COLO829 (cell line): Measurements from ENCODE around the gene ADORA1.

Experiments
- DNase-seq: peaks from one replicate; pipeline ENCODE4 v3.0.0; 2012; ENCODE audit warnings: low spot score

Gene ADORA1

DNA sequence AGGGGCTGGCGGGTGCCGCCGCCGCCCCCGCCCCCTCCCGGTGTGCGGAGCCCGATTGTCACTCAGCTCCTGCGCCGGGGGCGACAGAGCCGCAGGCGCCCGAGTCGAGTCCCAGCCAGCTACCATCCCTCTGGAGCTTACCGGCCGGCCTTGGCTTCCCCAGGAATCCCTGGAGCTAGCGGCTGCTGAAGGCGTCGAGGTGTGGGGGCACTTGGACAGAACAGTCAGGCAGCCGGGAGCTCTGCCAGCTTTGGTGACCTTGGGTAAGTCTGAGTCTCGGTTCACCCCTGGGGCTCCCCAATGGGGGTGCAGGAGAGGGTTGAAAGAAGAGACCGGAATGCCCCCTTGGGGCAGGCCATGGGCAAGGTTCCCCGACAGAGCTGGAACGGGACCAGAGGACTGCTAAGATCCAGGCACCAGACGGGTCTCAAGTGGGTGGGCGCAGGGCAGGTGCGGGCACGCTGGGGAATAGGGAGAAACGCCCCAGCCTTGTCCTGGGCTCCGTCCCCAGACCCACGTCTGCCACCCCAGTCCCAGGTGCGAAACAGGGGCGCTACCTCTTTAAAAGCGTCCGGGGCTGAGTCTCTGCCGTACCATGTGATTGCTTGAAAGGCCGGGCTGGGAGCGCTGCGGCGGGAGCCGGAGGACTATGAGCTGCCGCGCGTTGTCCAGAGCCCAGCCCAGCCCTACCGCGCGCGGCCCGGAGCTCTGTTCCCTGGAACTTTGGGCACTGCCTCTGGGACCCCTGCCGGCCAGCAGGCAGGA lies at the start of gene ADORA1:
Gene ADORA1, plus strand, starts transcription at position 61 of the 765 bp plus-strand sequence. CDS start 1,116 bp downstream, outside the sequence.
- DNase-seq, result no peak

DNA sequence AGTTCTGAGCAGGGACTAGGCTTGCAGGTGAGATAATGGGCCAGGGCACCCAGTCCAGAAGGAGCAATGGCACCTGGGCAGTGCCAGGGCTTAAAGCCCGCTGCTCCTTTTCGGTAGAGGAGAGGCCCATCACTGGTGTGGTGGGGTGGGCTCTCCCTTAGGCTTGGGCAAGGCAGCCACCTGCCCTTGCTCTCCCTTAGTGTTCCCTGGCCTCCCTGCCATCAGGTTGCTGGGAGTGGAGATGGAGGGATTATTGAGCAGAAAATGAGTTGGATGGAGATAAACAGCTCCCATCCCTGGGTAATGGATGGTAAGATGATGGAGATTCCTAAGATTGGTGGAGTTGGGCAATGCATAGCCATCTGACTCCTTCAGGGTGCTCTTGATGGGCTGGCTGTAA lies 49.6 kb upstream of the ADORA1 start:
- DNase-seq, result no peak

DNA sequence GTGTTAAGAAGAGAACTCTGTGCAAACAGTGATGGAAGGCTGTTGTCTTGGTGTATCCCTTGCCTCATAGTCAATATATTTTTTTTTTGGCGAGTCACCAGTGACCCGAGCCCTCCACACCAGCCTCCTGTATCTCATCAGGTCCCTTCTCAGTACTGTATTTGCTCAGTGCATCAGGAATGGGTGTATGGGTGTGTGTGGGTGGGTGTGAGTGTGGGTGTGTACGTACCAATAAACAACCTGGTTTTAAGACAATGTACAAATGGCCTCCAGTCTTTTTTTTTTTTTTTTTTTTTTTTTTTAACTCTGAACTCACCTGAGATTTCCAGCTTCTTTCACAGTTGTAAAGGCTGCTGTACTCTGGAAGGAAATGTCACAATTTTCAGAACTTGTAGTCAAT lies 49.0 kb upstream of the ADORA1 start:
- no peak for DNase-seq

DNA sequence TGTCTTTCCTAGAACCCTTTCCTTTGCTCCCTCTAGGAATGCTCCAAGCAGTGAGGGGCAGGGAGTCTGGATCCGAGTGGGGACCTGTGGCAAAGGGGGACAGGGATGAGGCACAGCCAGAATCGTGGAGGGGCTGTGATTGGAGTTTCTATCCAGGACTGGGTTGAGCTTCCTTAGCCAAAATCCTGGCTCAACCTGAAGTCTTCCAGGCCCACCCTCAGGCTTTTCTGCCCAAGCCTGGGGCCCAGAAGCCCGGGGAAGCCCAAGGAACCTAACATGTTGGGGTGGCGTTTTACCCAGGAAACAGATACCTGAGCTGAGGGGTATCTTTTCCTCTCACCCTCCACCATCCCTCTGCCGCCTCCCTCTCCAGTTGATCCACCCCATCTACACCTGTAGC lies 47.1 kb upstream of the ADORA1 start:
- DNase-seq, result no peak

DNA sequence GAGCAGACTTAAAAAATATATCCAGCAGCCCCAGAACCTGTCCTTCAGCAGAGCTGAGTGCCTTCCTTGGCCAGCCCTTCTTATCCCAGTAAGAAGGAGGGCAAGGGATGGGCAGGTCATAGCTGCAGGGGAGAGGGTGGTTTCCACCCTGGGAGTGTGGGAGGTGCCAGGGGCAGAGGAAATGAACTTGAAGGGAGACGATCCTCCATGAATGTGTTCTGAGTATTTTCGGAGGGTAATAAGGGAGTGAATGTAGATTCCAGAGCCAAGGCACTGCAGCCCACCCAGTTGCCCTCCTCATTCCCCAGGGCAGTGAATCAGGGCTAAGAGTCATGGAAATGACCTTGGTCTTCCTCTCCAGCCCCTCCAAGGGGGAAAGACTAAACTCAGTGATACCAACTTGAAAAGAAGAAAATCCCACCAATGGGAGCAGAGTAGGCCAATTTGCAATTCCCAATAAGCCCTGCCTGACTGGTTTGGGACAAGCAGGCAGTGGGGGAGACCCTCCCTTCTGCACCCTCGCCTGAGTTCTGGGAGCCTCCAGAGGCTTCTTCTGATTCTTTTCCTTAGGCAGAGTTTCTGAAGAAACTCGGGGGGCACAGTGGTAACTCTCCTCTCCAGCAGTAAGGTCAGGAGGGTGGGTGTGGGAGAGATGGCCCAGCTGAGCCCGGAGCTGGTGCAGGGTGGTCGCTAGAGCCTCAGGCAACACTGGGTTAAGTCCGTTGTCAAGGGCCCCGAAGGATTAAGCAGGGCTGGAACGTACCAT lies 45.9 kb upstream of the ADORA1 start:
- no peak for DNase-seq

DNA sequence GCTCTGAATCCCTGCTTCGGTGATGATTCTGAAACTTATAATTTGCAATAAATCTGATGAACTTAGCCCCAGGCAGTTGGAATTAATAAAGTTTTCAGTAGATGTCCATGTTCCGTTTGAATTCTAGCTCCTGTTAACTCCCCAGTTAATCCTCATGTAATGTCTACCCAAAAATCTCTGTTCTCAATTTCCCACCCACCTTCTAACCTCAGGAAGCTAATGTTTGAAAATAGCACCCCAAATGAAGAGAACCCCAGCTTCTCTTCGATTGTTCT lies 45.4 kb upstream of the ADORA1 start:
- no peak for DNase-seq

DNA sequence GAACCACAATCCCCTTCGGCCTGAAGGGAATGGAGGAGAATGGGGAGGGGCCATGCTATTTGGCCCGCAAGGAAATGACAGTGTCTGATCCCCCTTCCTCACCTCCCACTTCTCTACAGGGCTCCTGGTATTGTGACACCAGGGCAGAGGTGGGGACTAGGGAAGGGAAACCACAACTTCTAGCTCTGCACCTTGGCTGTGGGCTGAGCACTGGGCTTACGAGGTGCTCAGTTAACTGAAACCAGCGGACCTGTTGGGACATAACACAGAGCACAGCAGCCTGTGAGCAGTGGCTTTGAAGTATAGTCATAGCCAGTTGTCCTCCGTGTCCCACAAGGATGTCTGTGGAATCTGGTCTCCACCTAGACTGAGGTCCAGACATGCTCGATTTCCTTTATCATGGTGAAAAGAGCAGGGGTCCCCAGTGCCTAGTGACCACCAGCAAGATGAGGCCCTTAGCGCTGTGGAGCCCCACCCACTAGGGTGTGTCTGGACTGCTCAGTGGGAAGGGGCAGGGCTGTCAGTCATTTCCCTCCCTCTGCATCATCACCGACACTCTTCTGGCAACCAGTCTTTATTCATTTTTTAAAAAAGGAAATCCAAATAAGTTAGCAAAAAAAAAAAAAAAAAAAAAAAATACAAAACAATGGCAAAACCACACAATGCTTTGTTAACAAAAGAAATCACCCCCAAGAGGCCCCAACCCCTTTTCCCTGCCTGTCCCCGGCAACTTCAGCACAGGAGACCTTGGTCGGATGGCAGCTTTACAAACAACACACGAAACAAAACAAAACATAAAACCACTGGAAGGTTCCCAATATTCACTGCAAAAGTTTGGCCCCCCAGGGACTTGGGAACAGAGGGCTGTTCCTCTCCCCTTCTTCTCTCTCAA lies 44.7 kb upstream of the ADORA1 start:
- no peak for DNase-seq

DNA sequence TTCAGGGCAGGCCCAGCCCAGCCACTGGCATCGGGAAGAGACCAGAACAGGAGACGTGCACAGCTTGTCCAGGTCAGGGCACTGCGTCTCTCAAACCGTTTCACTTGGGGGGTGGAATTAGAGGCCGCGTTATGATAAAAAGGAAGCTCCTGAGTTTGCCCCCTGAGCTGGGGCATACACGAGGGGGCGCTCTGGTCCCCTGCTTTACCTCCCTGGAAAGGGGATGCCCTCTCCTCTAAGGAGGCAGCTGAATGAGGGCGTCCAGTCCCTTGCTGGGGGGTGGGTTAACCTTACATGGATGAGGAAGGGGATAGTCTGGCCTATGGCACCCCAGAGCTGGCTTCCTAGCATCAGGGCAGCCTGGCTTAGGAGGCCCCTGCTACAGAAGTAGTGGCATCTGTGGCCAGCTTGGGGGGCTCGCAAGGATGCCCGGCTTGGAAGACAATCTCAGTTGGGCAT lies 44.0 kb upstream of the ADORA1 start:
- no peak for DNase-seq

DNA sequence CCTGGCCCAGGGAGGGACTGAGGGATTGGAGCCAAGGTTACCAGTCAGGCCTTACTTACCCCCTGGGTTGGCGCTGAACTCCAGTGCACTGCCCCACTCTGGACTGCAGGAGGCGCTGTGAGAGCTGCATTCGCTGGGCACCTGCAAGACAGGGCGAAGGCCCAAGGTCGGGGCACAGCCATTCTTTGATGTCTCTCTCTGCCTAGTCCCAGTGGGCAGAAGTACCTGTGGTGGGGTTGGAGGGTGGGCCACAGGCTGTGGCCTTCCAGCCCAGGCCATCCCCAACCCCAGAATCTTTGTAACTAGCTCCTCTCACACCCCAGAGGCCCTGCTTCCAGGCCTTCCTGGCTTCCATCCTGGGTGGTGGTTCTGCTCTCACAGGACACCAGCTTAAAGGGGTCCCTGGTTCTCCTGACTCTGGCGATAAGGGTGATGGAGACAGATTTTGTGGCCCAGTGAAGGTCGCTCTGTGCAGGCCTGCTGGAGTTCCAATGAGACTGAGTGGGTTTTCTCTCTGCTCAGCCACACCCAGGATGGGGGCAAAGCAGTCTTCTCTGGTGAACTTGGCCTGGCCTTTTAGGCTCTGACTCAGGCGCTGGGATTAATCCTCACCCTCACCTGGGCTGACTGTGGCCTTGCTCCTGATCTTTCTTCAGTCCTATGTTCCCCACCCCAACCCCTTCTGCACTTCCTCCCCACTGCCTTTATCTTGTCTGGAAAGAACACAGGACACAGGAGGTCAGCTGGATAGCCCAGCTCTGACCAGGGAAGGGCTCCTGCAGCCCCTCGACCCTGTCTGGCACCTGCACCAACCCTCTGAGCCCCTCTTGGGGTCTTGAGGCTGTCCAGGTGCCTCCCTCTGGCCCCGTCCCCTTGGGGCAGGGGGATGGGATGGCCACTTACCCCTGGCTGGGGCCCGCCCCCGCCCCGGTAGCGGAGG lies 42.7 kb upstream of the ADORA1 start:
- DNase-seq, result no peak

DNA sequence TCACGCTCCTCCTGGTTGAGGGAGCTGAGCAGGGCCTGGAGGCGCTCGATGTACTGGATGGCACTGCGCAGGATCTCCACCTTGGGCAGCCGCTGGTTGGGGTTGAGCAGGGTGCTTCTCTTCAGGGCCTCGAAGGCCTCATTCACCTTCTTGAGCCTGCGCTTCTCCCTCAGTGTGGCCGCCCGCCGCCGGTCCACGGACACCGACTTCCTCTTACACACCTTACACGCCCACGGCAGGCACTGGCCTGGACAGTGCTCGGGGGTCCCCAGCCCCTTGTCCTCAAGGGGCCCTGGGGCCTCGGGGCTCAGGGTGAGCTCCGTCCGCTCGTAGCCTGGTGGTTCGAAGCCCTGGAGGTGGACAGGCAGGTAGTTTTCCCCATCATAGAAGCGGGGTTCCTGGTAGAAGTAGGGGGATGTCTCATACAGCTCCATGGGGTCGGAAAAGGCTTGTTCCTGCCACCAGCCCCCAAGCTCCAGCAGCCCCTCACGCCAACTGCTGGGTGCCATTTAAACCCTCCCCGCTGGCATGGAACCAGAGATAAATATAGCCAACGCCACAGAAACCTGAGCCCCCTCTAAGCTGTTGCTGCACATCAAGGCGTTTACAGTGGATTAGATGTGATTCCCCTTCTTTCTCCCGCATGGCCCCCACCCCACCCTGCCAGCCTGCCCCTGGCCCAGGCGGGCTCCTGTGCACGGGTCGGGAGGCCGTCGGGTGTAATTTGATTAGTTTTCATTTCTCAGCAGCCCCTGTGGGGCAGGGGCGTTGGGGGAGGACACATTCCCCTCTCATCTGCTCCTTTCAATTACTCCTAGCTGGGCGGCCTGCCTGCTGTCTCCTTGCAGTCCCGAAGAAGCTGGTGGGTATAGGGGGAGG lies 41.8 kb upstream of the ADORA1 start, which contains the start of gene MYOG:
Gene MYOG, minus strand, starts transcription at position 485 of the 879 bp plus-strand sequence. Its CDS starts 51 bp downstream, at position 434.
- DNase-seq, result no peak

DNA sequence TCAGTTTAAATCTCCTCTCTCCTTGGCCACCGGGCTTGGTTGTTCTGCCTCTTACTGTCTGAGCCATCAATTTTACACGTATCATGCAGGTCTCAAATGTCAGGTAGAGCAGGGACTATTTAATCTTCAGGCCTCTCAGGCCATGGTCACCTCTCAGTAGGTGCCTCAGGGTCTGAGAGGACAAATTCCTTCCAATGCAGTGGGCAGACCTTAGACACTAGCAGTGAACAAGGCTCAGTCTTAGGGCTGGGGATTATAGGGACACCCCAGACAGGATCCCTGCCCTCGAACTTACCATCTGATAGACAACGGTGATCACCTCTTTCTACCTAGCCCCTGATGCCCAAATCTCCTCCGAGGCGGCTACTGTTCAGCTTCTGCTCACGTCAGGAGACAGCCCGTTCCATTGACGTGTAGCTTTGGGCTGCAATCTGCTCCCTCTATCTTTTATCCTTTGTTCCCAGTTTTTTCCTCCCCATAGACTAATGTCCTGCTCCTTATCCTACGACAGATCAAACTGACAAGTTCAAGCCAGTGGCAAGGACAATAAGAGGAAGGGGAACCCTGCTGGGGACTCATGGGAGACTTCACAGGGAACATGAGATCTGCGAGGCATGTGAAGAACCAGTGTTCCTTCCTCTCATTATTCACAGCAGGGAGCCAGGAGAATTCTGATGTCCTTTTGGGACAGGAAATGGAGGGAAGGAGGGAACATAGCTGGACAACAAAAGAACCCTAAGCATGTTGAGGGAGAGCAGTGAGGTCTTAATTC lies 40.3 kb upstream of the ADORA1 start:
- no peak for DNase-seq

DNA sequence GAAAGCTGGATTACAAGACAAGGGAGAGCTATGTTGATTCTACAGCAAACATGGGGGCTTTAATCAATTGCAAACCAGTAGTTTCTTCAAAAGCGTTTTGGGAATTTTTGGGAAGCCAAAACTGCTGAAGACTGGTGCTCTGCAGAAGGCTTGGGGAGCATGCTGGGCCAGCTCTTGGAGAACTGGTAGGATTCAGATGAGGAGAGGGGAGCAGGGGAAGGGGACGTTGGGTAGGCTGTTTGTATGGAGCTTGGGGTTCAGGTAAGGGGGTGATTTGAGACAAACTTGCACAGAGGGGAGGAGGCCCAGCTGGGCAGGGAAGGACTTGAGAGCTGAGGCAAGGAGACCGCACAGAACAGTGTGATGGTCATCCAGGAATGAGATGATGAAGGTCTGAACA lies 39.1 kb upstream of the ADORA1 start:
- DNase-seq, result no peak

DNA sequence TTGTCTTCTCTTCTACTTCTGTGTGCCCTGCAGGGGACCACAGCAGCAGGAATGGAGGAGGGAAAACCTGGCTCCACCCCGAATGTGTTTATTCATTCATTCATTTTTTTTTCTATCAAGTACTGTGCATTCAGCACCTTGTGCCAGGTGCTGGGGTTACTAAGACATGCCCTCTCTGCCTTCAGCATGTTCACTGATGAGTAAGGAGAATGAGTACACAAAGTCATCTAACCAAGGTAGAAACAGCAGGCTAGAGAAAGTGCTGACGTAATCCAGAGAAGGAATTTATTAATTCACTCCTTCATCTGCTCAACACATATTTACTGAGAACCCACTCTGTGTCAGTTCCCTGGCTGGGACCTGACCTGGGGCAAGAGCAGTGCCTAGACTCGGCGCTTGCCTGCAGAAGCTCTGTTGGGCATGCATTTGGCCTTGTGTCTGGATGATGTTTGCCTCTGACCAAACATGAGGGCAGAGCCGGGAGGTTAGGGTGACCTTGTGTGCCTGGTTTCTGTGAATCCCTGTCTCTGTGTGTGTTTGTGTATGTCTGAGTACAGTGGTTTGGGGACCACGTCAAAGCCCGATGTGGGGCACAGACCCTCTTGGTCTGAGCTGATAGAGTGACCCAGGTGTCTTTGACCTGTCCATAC lies 38.4 kb upstream of the ADORA1 start:
- no peak for DNase-seq

DNA sequence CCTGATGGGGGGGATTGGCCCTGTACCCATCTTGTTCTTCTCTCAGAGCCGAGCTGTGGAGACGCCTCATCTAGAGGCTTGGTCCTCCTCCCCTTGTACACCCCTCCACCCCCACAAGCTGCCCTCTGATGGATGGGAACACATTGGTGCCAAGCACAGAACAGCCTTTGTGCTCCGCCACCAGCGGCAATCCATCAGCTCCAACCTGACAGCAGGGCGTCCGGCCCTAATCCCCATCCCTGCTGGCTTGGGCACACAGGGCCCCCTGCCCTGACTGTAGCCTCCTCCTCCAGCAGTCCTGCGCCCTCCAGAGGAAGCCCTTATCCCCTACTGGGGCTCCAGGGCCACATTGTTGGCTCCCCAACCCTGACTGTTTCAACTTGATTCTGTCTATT lies 37.9 kb upstream of the ADORA1 start:
- peak; percentile 56 for DNase-seq

DNA sequence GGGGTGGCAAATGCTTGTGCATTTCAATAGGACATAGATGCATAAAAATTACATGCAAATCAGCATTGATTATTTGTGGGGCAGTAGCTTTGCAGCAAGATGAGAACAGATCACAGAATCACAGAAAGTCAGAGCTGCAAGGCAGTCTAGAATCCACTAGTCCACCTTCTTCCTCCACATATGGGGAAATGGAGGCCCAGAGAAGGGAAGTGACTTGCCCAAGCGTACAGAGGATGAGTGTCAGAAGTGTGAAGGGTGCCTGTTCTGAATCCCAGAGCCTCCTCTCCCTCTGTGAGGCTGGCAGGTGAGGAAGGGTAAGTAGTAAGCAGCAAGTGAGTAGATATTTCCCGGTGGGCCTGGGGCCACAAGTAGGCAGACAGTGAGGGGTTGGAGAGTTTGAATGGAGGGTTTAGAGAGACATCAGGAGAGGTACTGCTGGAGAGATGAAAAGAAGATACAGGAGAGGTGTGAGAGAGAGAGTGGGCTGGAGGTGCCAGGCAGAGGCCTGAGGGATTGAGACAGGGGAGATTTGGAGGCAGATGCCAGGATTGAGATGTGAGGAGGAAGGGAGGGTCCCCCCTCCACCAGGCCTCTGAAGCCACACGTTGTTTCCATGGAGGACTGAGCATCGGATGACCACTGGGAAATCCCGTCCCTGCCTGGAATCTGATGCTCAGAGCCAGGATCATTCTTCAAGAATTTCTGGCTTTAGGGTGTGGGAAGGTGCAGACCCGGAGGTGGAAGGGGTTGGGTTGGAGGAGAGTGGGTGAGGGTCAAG lies 36.9 kb upstream of the ADORA1 start:
- DNase-seq, result no peak

DNA sequence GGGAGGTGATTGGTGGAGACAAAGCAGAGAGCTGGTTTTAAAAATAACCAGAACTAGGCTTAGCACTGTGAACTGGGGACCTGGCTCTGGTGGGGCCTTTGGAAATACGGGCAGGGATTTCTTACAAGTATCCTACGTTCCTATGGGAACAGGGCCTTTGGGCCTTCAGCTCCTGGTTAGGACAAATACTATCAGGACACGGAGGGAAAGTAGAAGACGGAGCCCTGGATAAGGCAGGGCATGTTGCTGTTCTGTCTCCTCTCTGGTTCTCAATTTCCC lies 36.4 kb upstream of the ADORA1 start:
- no peak for DNase-seq

DNA sequence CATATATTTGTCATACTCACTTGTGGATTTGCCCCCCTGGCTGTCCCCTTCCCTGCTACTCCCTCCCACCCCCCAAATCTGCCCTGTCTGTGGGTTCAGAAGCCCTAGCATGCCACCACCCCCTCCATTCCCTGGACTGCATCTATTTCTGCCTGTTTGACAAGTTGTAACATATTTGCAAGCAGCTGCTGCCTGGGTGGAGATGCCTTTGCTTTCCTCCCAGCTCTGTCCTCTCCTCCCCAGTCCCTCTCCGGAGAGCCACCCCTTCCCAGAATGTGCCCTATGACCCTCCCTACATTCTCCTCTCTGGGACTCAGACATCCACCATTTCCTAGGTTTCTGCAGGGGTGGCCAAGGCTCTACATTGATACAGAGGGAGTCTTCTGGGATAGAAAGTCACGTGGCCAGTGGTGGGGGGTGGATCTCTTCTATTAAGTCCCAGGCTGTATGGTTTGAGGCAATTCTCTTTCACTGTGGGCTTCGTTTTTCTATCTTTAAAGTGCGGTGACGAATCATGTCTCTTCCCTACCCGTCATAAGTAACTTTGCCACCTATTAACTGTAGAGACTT lies 35.7 kb upstream of the ADORA1 start:
- DNase-seq, result no peak

DNA sequence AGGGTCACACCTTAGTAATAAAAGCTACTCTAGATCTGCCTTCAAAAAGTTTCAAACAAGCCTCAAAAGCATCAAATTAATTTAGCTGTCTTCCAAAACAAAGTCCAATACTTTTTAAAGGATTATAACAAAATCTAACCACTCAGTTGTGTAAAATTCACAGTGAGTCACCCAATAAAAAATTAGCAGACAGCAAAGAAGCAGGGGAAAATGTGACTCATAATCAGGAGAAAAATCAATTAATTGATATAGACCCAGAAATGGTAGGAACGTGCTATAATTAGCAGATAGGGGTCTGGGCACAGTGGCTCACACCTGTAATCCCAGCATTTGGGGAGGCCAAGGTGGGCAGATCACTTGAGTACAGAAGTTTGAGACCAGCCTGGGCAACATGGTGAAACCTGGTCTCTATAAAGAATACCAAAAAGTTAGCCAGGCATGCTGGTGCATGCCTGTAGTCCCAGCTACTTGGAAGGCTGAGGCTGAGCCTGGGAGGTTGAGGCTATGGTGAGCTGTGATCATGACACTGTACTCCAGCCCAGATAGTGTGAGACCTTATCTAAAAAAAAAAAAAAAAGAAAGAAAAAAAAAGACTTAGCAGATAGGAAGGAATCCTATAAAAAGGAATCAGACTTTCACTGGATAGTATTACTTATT lies 33.6 kb upstream of the ADORA1 start:
- no peak for DNase-seq
